Lower leg skin (tissue), 3 donors: ENCODE measurements around the gene HUNK.

Experiments
- POLR2A ChIP-seq, 2 donors: fragments of 450-650 bp; IDR thresholded peaks; one replicate each; pipeline ENCODE4 v1.6.1; 2016 to 2017; ENCODE audit warnings: antibody characterized with exemption in 2 of 2, mild to moderate bottlenecking in 1 of 2, moderate library complexity in 1 of 2
- TF ChIP-seq, protein P1 (sequence below), 3 donors: fragments of 450-650 bp; IDR thresholded peaks; one replicate each; pipeline ENCODE4 v1.5.1; 2016; ENCODE audit warnings: antibody characterized with exemption in 3 of 3, mild to moderate bottlenecking in 3 of 3, moderate library complexity in 2 of 3

GRCh38 chr21:31875496-31876015, 2.7 kb downstream of the HUNK start:
- no peak for TF ChIP-seq POLR2A (IDR thresholded peaks at IDR 0.05)
- TF ChIP-seq, protein P1, sequence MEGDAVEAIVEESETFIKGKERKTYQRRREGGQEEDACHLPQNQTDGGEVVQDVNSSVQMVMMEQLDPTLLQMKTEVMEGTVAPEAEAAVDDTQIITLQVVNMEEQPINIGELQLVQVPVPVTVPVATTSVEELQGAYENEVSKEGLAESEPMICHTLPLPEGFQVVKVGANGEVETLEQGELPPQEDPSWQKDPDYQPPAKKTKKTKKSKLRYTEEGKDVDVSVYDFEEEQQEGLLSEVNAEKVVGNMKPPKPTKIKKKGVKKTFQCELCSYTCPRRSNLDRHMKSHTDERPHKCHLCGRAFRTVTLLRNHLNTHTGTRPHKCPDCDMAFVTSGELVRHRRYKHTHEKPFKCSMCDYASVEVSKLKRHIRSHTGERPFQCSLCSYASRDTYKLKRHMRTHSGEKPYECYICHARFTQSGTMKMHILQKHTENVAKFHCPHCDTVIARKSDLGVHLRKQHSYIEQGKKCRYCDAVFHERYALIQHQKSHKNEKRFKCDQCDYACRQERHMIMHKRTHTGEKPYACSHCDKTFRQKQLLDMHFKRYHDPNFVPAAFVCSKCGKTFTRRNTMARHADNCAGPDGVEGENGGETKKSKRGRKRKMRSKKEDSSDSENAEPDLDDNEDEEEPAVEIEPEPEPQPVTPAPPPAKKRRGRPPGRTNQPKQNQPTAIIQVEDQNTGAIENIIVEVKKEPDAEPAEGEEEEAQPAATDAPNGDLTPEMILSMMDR (IDR thresholded peaks at IDR 0.05) = no peak
